IPS-NIHi7 (cell line): ENCODE results near the gene NCK2.

Experiments used
- DNase-seq: peaks from one replicate; pipeline ENCODE4 v3.0.0; 2012; ENCODE audit warnings: mixed read lengths; ENCODE audit errors: extremely low spot score

NCK2 gene

DNA sequence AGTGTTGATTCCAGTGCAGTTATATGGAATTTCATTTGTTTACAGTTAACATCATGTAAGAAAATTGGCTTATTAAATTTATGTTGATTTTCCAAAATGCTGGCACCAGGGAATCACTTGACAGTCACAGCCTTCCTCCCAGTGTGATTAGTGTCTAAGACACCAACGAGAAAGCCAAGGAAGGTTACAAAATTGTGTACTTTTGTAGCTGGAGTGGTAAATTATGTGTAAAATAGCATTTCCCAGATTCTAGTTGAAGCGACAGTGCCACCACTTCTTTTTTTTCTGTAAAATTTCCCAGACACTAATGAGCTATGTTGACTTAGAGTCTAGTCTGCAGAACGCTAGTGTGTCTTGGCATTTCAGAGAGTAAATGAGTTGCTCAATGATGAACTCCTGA, 101.3 kb downstream of the NCK2 start:
- no peak for DNase-seq

DNA sequence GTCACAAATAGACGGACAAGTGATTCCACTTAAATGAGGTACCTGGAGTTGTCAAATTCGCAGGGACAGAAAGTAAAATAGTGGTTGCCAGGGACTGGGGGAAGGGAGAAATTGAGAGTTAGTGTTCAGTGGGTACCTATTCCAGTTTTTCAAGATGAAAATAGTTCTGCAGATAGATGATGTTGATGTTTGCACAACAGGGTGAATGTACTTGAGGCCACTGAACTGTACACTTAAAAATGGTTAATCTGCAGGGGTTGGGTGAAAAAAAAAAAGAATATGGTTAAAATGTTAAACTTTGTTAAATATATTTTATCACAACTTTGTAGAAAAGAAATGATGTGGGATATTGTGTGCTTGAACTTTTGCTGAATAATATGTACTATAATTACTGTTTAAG, 102.3 kb downstream of the NCK2 start:
- DNase-seq: no peak

DNA sequence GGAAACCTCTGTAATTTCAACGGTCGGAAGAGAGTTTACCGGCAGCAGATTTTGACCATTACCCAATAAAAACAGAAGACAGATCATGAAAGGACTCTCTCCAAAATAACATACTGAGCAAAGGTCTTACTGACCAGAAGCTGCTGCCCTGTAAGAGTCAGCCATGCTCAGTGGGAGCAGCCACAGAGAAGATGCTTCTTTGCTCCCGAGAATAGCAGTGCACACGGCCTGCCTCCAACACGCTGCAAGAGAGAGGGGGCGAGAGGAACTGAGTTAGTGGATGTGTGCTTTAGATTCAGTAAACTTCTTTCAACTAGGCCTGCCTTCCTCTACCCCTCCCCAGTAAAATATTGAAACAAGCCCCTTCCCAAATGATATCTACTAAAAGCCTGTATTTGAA, 103.7 kb downstream of the NCK2 start:
- DNase-seq: no peak

DNA sequence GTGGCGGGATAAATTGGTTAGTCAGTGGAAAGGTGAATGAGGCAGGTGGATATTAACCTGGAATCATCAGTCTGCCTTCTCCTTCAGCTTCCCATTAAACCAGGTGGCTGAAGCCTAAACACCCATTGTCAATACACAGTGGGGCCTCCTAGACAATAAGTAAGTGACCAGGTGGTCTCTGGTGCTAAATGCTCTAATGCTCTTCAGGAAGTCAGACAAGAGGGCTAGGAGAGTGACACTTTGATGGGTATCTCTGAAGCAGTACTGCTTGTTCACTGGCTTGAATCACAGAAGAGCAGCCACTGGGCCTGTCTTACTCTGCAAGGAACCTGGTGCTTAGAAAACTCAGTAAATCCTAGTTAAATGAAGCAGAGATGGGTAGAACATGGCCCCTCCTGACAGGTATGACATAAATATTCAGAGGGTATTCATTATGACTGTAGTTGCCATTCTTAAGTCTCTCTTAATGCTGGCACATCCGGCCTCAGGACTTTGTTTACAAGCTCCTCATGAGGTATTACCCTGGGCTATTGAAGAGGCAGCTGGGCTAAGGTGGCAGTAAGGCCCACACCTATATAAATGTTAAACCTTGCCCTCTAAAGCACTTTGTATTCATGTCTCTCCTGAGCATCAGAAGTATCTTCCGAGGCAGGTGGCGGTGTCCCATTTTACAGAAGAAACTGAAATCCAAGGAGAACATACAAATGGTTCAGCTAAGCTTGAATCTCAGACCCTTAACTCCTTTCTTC, 104.9 kb downstream of the NCK2 start:
- DNase-seq: no peak

DNA sequence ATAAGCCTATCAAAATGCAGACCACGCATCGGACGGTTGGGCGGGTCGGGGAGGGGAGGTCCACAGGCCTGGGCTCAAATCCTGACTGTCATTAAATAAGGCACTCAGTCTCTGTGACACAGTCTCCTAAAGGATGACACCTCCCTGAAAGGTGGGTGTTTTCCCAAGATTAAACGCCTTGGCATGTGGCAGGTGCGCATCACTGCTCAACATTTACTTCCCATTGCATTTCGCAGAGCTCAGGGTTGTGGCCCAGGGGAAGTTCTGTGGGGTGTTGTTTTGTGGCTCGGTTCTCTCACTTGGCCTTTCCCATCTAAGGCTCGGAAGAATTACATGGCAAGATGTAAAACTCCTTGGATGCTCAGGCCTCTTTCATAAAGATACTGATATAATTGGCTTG, 107.4 kb downstream of the NCK2 start:
- no peak for DNase-seq

DNA sequence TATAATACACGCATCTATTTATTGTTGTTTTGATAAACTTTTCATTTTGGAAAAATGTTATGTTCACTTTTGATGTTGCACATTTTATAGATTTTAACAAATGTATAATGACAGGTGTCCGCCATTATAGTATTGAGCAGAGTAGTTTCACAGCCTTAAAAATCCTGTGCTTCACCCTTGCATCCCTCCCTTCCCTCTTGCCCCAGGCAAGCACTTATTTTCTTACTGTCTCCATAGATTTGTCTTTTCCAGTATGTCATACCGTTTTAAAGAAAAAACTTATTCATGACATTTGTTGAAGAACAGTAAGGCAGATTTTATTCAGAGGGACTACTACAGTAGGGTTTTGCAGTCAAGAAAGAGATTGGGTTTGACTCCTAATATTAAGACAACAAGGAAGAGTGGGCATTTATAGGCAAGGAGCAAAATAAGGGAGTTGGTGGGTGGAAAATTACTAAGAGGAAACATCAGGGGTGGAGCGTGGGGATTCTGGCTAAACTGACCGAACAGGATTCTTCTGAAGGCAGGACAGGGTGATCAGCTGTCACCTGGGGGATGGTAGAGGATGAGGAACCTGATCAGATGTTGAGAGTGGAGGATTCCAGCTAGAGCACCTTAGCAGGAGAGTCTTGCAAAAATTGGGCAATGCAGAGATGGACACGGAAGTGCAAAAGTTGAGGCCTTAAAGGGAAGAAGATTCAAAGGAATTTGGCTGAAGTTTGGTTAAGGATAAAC, 108.8 kb downstream of the NCK2 start:
- DNase-seq: no peak

DNA sequence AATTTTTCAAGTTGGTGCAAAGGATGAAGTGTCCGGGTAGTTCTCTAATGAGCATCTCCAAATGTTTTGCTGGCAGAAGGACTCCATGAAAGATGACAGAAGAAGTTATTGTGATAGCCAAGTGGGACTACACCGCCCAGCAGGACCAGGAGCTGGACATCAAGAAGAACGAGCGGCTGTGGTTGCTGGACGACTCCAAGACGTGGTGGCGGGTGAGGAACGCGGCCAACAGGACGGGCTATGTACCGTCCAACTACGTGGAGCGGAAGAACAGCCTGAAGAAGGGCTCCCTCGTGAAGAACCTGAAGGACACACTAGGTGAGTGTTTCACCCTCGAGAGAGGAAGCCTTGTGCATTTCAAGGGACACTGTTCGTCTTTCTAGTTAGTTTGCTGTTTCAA, 110.3 kb downstream of the NCK2 start:
- no peak for DNase-seq

DNA sequence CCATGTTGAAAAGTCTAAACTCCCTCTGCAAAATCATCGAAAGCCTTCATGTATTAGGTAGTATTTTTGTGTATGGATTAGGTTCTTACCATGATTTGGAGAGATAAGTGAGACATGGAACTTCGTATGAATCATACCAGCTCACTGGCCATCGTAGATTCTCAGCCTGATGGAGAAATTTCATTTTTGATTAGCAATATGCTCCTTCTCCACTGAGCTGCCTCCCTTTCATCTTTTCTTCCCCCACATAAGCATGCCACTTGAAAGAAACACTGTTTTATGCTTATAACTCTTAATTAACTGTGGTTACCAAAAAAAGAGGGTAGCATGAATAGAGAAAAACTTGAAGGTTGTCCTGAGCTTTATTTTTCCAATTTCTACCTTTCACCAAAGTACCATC, 111.9 kb downstream of the NCK2 start:
- no peak for DNase-seq

DNA sequence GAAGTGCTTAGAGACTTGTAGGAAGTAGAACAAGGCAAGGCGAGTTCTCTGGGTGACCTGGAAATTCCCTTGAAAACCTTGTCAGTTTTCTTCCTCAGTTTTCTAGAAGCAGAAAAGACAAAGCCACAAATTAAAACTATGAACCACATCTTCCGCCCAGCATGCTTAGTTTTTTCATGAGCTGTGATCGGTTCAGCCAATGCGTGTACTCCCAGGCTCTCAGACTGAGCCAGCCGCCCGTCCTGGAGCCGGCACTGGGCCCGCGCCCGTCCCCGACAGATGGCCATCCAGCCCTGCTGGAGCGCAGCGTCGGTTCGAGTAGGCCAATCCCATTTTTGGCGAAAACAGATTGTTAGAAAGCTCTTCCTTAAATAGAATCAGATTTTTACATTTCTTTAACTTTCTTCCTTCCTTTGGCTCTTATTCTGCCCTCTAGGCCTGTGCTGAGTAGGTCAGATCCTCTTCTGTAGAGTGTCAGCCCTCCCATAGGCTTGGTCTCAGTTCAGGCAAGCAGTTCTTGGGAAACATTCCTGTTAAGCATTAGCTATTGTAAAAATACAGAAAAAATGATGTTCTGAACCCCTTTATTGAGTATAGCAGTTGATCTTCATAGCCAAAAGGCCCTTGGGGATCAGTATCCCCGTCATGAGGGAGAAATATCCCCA, 112.5 kb downstream of the NCK2 start:
- DNase-seq: no peak

DNA sequence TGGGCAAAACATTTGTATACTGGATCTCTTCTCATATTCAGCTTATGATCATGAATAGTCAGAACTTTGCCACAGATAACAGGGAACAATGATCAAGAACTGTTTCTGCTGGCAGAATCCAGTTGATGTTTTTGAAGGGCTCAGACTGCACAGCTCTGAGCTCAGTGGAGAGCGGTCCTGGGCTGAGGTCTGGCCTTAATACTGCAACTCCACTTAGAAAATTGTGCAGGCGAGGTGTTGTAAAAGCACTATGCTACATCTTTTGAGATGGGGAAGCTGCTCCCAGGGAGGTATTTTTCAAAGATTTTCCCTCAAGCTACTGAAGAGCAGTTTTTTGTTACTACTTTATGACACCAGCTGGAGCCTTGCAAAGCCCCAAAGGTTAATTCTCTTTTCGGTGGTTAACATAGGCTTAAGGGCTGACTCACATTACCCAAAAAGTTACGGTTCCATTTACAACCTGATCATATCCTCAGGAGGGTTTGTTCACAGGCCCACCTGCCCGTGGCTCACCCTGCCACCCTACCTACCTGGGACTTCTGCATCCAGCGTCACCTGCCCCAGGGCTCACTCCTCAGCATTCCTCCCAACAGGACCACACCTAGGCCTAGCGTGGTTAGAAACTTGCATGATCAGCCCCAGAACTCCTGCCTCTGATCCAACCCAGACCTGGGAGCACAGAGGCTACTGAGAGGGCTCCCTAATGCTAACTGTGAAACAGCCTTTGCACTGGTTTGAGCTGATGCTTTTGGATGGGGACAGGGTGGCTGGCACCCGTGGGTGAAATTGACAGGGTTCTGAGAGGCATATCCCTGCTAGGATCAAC, 114.4 kb downstream of the NCK2 start:
- no peak for DNase-seq

DNA sequence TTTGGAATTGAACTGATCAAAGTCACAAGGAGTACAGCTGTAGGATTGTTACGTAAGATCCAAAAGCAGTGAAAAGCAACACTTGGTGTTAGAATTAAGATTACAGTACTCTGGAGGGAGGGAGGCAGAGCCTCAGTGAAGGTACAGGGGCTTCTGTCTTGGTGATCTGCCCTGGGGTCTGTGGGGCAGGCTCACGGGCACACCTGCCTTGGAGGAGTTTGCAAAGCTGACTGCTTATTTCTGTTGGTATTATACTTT, 114.9 kb downstream of the NCK2 start:
- no peak for DNase-seq

DNA sequence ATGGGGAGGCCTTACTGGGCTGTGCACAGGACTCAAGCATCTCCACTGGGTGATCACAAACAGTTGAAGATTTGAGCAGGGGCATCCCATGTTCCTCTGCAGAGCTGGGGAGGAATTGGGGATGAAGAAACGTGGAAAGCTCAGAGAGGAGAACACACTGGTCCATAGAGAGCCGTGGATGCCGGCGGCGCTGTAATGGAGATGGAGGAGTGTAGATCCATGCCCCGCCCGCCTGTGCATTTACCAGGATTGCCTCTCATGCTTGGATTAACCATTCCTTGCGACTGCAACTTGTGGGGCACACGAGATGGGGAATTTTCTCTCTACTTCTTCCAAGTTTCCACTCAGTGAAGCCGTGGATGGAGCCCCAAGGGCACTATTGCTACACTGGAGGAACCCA, 115.9 kb downstream of the NCK2 start:
- no peak for DNase-seq

DNA sequence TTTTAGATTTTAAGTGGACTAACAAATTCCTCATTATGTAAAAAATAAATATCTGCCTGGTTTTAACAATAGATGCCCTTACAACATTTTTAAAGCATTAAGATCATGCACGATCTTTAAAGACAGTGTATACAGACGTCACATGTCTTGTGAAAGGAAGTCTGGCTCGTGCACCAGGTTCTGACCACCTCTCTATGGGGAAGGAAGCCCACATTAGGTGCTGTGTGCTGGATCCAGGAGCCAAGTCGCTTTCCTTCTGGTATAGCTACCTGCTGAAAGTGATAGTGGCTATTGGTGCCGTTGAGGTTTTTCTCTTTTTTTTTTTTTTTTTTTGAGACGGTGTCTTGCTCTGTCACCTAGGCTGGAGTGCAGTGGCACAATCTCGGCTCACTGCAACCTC, 116.5 kb downstream of the NCK2 start:
- DNase-seq: no peak

DNA sequence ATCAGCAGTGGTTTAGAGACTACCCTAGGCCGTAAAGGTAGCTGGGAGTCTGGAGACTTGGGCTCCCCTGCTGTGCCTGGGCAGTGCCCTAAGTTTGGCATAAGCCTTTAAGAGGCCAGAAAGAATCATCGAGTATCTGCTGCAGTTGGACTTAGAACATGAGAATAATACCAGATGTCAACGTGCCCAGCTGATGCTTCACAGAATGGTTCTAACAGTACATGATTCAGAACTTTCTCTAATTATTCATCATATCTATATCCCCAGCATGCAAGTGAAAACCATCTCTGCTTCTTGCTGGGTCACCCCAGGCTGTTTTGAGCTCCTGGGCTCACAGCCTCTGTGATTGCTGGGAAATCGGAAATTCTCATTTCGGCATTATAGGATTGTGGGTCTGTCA, 118.1 kb downstream of the NCK2 start:
- no peak for DNase-seq

DNA sequence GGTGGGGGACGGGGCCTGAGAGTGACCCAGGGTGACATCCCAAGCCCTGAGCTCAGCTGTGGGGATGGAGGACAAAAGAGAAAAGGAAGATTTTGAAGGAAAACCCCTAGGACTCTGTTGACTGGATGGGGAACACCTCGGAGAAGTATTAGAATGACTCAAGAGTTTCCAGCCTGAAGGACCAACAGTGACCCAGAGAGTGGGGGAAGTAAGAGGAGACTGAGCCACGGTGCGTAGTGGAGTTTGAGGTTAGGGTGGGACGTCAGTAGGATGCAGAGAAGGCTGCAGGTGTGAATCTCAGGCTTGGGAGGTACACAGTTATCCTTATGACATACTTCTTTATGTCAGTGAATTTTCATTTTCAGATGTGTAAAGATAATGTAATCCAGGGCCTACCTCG, 119.5 kb downstream of the NCK2 start:
- no peak for DNase-seq

DNA sequence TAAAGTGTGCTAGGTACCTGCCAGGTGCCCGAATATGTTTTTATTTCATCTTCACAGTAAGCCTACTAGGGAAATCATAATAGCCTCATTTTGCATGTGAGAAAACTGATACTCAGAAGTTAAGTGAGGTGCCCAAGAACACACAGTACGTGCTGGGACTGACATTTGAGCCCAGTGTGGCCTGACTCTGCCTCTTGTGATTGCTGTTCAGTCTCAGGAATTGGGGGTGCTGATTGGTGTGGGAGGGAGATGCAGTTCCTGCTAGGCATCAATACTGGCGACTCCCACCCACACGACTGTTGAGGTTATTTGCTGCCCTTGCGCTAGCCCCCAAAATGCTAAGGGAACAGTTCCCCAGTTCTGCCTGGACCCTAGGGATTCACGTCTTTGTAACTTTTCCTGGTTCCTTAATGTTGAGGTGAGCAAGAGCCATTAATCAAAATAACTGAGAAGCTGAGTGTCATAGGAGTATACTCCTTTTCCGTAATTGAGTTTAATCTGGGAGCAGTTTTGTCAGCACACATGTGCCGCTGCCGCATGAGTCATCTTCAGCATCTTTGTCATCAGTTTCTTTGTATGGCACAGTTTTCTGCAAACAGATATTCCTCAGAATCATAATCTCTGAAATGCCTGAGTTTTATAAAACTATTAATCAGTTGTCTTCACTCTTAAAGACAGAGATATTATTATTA, 120.7 kb downstream of the NCK2 start:
- DNase-seq: no peak

DNA sequence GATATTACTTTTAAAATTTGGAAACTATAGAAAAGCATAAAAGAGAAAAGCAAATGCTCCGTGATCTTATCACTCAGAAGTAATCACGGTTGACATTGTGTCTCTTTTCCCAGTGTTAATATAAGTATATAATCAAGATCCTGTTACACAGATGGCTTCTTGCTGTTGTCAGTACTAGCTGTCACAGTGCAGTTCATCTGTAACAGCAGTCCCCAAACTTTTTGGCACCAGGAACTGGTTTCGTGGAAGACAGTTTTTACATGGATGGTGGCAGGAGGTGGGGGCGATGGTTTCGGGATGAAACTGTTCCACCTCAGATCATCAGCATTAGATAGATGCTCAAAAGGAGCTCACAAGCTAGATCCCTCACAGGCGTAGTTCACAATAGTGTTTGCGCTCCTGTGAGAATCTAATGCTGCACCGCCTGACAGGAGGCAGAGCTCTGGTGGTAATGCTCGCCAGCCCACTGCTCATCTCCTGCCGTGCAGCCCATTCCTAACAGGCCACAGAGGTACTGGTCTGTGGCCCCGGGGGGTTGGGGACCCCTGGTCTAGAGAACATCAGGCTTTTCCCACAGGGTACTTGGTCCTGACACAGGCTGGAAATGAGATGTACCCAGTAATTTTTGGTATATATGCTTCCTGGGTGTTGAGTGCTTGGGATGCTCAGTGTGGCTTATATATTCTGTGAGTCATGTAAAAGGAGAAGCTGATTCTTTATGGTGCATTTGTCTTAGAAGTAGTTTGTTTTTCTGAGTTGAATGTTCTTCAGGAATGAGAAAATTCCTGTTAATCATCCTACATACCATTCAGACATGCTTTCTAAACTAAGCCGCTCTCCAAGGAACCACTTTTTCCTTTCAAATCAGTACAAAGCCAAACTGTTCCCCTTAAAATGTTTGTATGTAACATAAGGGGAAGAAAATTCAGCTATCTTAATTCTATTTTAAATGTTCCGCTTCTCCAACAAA, 121.8 kb downstream of the NCK2 start:
- no peak for DNase-seq

DNA sequence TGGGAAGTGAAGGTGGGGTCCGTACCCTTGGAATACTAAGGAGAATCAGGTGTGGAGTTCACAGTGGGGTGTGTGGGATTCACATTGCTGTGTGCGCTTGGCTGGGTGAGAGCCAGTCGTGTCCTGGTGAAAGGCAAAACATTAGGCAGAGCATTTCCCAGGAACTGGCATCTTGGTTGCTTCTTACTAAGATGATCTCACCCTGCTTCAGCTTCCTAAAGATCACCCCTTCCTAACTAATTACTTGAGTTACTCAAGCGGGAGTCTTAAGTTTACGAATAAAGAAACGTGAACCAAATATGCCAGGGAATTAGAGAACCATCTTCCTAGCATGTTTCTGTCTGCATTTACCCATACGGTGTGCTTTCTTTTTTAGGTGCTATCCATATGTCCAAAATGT, 122.9 kb downstream of the NCK2 start:
- DNase-seq: no peak

DNA sequence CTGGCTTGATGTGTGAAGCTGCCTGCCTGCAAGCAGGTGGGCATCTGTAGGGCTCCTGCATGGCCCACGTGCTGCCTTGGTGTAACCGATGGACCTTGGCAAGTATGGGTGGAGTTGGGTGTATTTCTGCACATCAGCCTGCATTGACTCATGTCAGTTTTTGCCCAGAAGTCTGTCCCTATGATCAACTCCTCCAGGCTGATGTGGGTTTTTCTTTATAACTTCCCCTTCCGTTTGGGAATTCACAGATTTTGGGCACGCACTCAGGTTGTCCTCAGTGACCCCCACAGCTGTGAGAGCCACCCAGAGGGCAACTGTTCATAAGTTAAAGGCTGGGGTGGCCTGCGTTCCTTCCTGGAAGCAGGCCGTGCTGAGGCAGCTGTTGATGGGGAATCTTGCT, 123.3 kb downstream of the NCK2 start:
- no peak for DNase-seq

DNA sequence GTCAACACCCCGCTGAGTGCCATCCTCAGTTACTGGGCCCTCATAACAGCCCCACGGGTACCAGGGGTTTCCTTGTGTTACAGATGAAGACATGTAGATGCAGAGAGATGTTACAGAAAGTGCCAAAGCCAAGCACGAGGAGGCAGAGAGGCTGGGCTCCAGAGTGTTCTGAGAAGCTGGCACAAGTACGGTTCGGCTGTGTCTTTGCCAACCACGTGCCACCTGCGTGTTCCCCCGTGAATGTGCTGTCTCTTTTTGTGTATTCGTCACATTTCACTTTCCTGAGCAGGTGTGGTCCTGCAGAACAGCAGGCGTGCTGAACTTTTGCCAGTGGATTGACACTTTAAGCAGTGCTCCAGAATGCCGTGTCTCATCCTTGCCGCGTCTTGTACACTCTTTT, 124.6 kb downstream of the NCK2 start:
- no peak for DNase-seq

DNA sequence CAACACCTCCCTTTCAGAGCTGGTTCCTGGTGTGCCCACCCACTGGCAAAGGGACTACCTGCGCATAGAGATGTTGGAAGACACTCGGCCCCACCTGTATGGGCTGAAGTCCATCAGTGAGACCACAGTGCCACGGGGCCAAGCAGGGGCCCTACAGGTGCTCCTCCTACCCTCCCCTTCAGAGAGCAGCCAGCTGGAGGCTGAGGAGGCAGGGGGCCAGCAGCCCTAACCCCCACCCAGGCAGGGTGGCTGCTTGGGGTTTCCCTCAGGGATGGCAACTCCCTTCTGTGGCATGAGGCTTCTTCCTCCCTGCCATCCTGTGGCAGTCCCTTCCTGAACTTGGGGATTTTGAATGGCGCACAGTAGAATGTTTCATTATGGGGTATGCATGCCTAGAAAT, 125.3 kb downstream of the NCK2 start:
- no peak for DNase-seq
